Prostate gland (tissue), 2 donors: ENCODE results near the gene RUSC2. TPM values are rescaled to one million over a fixed set of nuclear protein-coding genes. Genes with fewer than 3 reads are reported as not detected.

Source experiments
- DNase-seq: peaks from one replicate; pipeline ENCODE4 v3.0.0-alpha.2; 2019; ENCODE audit warnings: low spot score
- H3K27ac ChIP-seq, 2 donors: fragments of 200-600 bp; sonication (generic); 2 replicates each; pipeline ENCODE4 v1.5.1; 2017 to 2019
- H3K27me3 ChIP-seq: fragments of 200-600 bp; sonication (generic); replicated peaks from 2 replicates; pipeline ENCODE4 v1.5.1; 2019; ENCODE audit not compliant: insufficient read depth
- H3K36me3 ChIP-seq, 2 donors: fragments of 200-600 bp; sonication (generic); 1 replicate in 1 of 2; 2 replicates in 1 of 2; pipeline versions ENCODE4 v1.5.1 to v1.8.1; 2017 to 2019
- H3K4me1 ChIP-seq: fragments of 200-600 bp; sonication (generic); replicated peaks from 2 replicates; pipeline ENCODE4 v1.5.1; 2019
- H3K4me3 ChIP-seq, 2 donors: fragments of 200-600 bp; sonication (generic); 2 replicates each; pipeline ENCODE4 v1.5.1; 2017 to 2019
- H3K9me3 ChIP-seq: fragments of 200-600 bp; sonication (generic); 2 replicates; pipeline ENCODE4 v1.5.1; 2017
- CTCF ChIP-seq, 4 experiments: fragments of 200-600 bp in 2 of 4; fragments of 450-650 bp in 2 of 4; sonication (generic) in 2 of 4; IDR thresholded peaks; 1 replicate in 3 of 4; 2 replicates in 1 of 4; pipeline ENCODE4 v1.5.1; 2016 to 2019; ENCODE audit warnings: antibody characterized with exemption in 4 of 4, mild to moderate bottlenecking in 2 of 4, moderate library complexity in 2 of 4
- POLR2A ChIP-seq: fragments of 450-650 bp; IDR thresholded peaks from one replicate; pipeline ENCODE4 v1.6.1; 2016; ENCODE audit warnings: antibody characterized with exemption, mild to moderate bottlenecking
- POLR2AphosphoS5 ChIP-seq: sonication (generic); formaldehyde crosslinking; IDR thresholded peaks from one replicate; pipeline ENCODE4 v1.6.1; 2017; ENCODE audit warnings: antibody characterized with exemption
- WGBS: methylation state at CpG from one replicate; pipeline ENCODE4 v1.1.5; 2018; 5-methylcytosine and 5-hydroxymethylcytosine counted together
- intact Hi-C: fragments of 100-400 bp; cut with DNase I; formaldehyde crosslinking; loops from one replicate; pipeline ENCODE4 v1.14.2; 2022
- total RNA-seq, 2 donors: library from RNA; depleted of rRNA; stranded (reverse); fragments of >200 nt; gene quantifications; one replicate each; pipeline ENCODE4 v1.1.0, GENCODE V29; 2016

Gene RUSC2
- total RNA-seq, 2 donors from 2014 or later, result 13.6 to 33.1 TPM

GRCh38 chr9:35500130-35500748 is 10.3 kb downstream of the RUSC2 start:
- no peaks in the 10 kb centered on the region for H3K9me3 ChIP-seq
- intact Hi-C loops, result no loop called here
- 41% methylated on average over 1 of the region's 1 CpG for WGBS
- no peaks in the 10 kb centered on the region for H3K27me3 ChIP-seq
- H3K27ac ChIP-seq, result no peak overlapping the region
- H3K4me3 ChIP-seq, result no peak overlapping the region
- TF ChIP-seq POLR2A (no peak), POLR2AphosphoS5 (no peak), CTCF (IDR thresholded peaks at IDR 0.05) (no peak)
- H3K36me3 ChIP-seq, result no peaks in the 10 kb centered on the region
- no peak for DNase-seq
- H3K4me1 ChIP-seq, result no peaks in the 10 kb centered on the region

- Histone ChIP-seq H3K4me1 (no peaks in the 10 kb centered on the region), H3K27ac (no peak overlapping the region), H3K27me3 (no peaks in the 10 kb centered on the region), H3K9me3 (no peaks in the 10 kb centered on the region), H3K36me3 (no peaks in the 10 kb centered on the region), H3K4me3 (no peak overlapping the region)
- TF ChIP-seq POLR2AphosphoS5 (no peak), POLR2A (no peak), CTCF (IDR thresholded peaks at IDR 0.05) (no peak)
- WGBS, result 79% methylated on average over 1 of the region's 1 CpG
- intact Hi-C loops, result no loop called here
- DNase-seq, result no peak
Measured at GRCh38 chr9:35501946-35502345, 12.0 kb downstream of the RUSC2 start.

- Histone ChIP-seq H3K4me1 (no peaks in the 10 kb centered on the region), H3K36me3 (no peaks in the 10 kb centered on the region), H3K9me3 (no peaks in the 10 kb centered on the region), H3K27me3 (no peaks in the 10 kb centered on the region), H3K27ac (no peak overlapping the region), H3K4me3 (no peak overlapping the region)
- no peak for DNase-seq
- WGBS, result 92% methylated on average over 2 of the region's 2 CpGs
- TF ChIP-seq POLR2A (no peak), POLR2AphosphoS5 (no peak), CTCF (IDR thresholded peaks at IDR 0.05) (no peak)
- intact Hi-C loops, result no loop called here
Measured at GRCh38 chr9:35506359-35506758, 16.4 kb downstream of the RUSC2 start.

- Histone ChIP-seq H3K9me3 (no peaks in the 10 kb centered on the region), H3K4me3 (no peak overlapping the region), H3K27me3 (no peaks in the 10 kb centered on the region), H3K36me3 (no peaks in the 10 kb centered on the region), H3K4me1 (no peaks in the 10 kb centered on the region), H3K27ac (no peak overlapping the region)
- DNase-seq, result no peak
- intact Hi-C loops, result no loop called here
- TF ChIP-seq POLR2AphosphoS5 (no peak), POLR2A (no peak), CTCF (IDR thresholded peaks at IDR 0.05) (no peak)
- WGBS, result 69% methylated on average over 3 of the region's 3 CpGs
Measured at GRCh38 chr9:35508069-35508468, 18.2 kb downstream of the RUSC2 start.

GRCh38 chr9:35510383-35510753 is 20.5 kb downstream of the RUSC2 start:
- WGBS, result 26% methylated on average over 3 of the region's 3 CpGs
- Histone ChIP-seq H3K36me3 (no peaks in the 10 kb centered on the region), H3K27me3 (no peaks in the 10 kb centered on the region), H3K9me3 (no peaks in the 10 kb centered on the region), H3K4me3 (no peak overlapping the region), H3K4me1 (no peaks in the 10 kb centered on the region), H3K27ac (peak overlapping the region; percentile 57 to 66)
- intact Hi-C loops, result no loop called here
- no peak for TF ChIP-seq CTCF (IDR thresholded peaks at IDR 0.05)
- TF ChIP-seq POLR2AphosphoS5, result no peak
- no peak for TF ChIP-seq POLR2A
- no peak for DNase-seq
